Activated CD4-positive, alpha-beta memory T cell treated with anti-CD3 and anti-CD28 coated beads, Interleukin-2, amount 10 ng/mL, durations not matched to agents 7 days and 5 days (primary cell): ENCODE results near the gene KLF16. TPM values are rescaled to one million over a fixed set of nuclear protein-coding genes. Genes with fewer than 3 reads are reported as not detected.
A peak's percentile ranks its signal among the peaks of the same experiment; 100 is the strongest.

Experiments
- CTCF ChIA-PET: fragments of 350-600 bp; sonication (Branson Sonifier 250); formaldehyde crosslinking; loops from one replicate; lab custom pipeline; 2021; ENCODE audit warnings: antibody characterized with exemption, inconsistent platforms; lab: Charles Lee
- POLR2A ChIA-PET: fragments of 350-600 bp; sonication (Branson Sonifier 250); formaldehyde crosslinking; loops from one replicate; lab custom pipeline; 2021; ENCODE audit warnings: antibody characterized with exemption; lab: Charles Lee
- DNase-seq: peaks from one replicate; pipeline ENCODE4 v3.0.0-alpha.2; 2020
- H3K27ac Mint-ChIP-seq: one replicate; pipeline ENCODE4 v1.8.0; 2021; ENCODE audit warnings: mild to moderate bottlenecking, mixed read lengths
- H3K27me3 Mint-ChIP-seq: one replicate; pipeline ENCODE4 v1.8.0; 2021; ENCODE audit warnings: mixed read lengths
- H3K36me3 Mint-ChIP-seq: one replicate; pipeline ENCODE4 v1.8.0; 2021; ENCODE audit warnings: low read depth, mixed read lengths
- H3K4me1 Mint-ChIP-seq: one replicate; pipeline ENCODE4 v1.8.0; 2021; ENCODE audit warnings: mixed read lengths
- H3K4me3 Mint-ChIP-seq: one replicate; pipeline ENCODE4 v1.8.0; 2021; ENCODE audit warnings: mild to moderate bottlenecking, mixed read lengths
- H3K9me3 Mint-ChIP-seq: one replicate; pipeline ENCODE4 v1.8.0; 2021; ENCODE audit warnings: mixed read lengths
- total RNA-seq, 2 experiments: library from RNA; stranded (reverse); gene quantifications; one replicate each; pipeline ENCODE4 v1.2.3, GENCODE V29; 2021

Gene KLF16
- total RNA-seq, 2 experiments from 2014 or later = 24.6 to 25.7 TPM

GRCh38 chr19:1816530-1817298 lies 46.7 kb downstream of the KLF16 start:
- POLR2A ChIA-PET = no interaction called here
- H3K27me3 Mint-ChIP-seq = no peaks in the 10 kb centered on the region
- H3K4me1 Mint-ChIP-seq = peaks cover 16% of the 10 kb centered on the region
- CTCF ChIA-PET = no interaction called here
- no peak overlapping the region for H3K27ac Mint-ChIP-seq
- H3K4me3 Mint-ChIP-seq = no peak overlapping the region
- peaks cover 25% of the 10 kb centered on the region for H3K36me3 Mint-ChIP-seq
- no peak for DNase-seq
- no peaks in the 10 kb centered on the region for H3K9me3 Mint-ChIP-seq

- ChIA-PET CTCF (no interaction called here), POLR2A (no interaction called here)
- Mint-ChIP-seq H3K9me3 (no peaks in the 10 kb centered on the region), H3K4me3 (no peak overlapping the region), H3K36me3 (peaks cover 20% of the 10 kb centered on the region), H3K4me1 (peaks cover 23% of the 10 kb centered on the region), H3K27me3 (no peaks in the 10 kb centered on the region), H3K27ac (no peak overlapping the region)
- no peak for DNase-seq
Observed at GRCh38 chr19:1815605-1816529, 47.5 kb downstream of the KLF16 start.

GRCh38 chr19:1814833-1815604 lies 48.4 kb downstream of the KLF16 start:
- H3K9me3 Mint-ChIP-seq = no peaks in the 10 kb centered on the region
- H3K4me3 Mint-ChIP-seq = no peak overlapping the region
- DNase-seq = no peak
- peaks cover 16% of the 10 kb centered on the region for H3K36me3 Mint-ChIP-seq
- CTCF ChIA-PET = interaction anchor here (2.3 kb wide), 1 partner anchor 11 kb away, joined by 12 read pairs; no protein-coding TSS in a partner anchor
- no peak overlapping the region for H3K27ac Mint-ChIP-seq
- H3K4me1 Mint-ChIP-seq = peaks cover 27% of the 10 kb centered on the region
- H3K27me3 Mint-ChIP-seq = no peaks in the 10 kb centered on the region
- POLR2A ChIA-PET = interaction anchor here (1.1 kb wide), 1 partner anchor 11 kb away, joined by 4 read pairs; no protein-coding TSS in a partner anchor

GRCh38 chr19:1814391-1814790 lies 49.0 kb downstream of the KLF16 start:
- Mint-ChIP-seq H3K4me1 (peaks cover 27% of the 10 kb centered on the region), H3K9me3 (no peaks in the 10 kb centered on the region), H3K36me3 (peaks cover 16% of the 10 kb centered on the region), H3K4me3 (no peak overlapping the region), H3K27ac (no peak overlapping the region), H3K27me3 (no peaks in the 10 kb centered on the region)
- no peak for DNase-seq
- ChIA-PET CTCF (interaction anchor here (1.3 to 2.3 kb wide), 2 partner anchors 12 to 23 kb away, joined by 3 to 12 read pairs; no protein-coding TSS in a partner anchor), POLR2A (interaction anchor here (1.1 kb wide), 1 partner anchor 12 kb away, joined by 4 read pairs; no protein-coding TSS in a partner anchor)

- CTCF ChIA-PET = interaction anchor here (1.3 to 2.3 kb wide), 2 partner anchors 13 to 24 kb away, joined by 3 to 12 read pairs; no protein-coding TSS in a partner anchor
- no peak for DNase-seq
- Mint-ChIP-seq H3K9me3 (no peaks in the 10 kb centered on the region), H3K4me1 (peaks cover 27% of the 10 kb centered on the region), H3K36me3 (peaks cover 16% of the 10 kb centered on the region), H3K27ac (peak overlapping the region; percentile 97), H3K27me3 (no peaks in the 10 kb centered on the region), H3K4me3 (peak overlapping the region; percentile 92)
- POLR2A ChIA-PET = no interaction called here
Observed at GRCh38 chr19:1813192-1814182, 49.9 kb downstream of the KLF16 start.

- ChIA-PET POLR2A (no interaction called here), CTCF (interaction anchor here (1.0 to 2.3 kb wide), 4 partner anchors 14 to 140 kb away, joined by 3 to 12 read pairs (median 4); no protein-coding TSS in a partner anchor)
- Mint-ChIP-seq H3K27ac (peak overlapping the region; percentile 97), H3K4me3 (peak overlapping the region; percentile 92), H3K4me1 (peaks cover 27% of the 10 kb centered on the region), H3K27me3 (no peaks in the 10 kb centered on the region), H3K9me3 (no peaks in the 10 kb centered on the region), H3K36me3 (peaks cover 13% of the 10 kb centered on the region)
- peak; percentile 98 for DNase-seq
Observed at GRCh38 chr19:1812426-1813191, 50.8 kb downstream of the KLF16 start.

- POLR2A ChIA-PET = interaction anchor here (1.1 kb wide), 1 partner anchor 219 kb away, joined by 3 read pairs; the partner anchor contains the start of gene MBD3
- Mint-ChIP-seq H3K27ac (peak within 1 kb of the TSS; percentile 97), H3K9me3 (no peaks in the 10 kb centered on the region), H3K36me3 (peaks cover 9% of the 10 kb centered on the region), H3K4me1 (peaks cover 27% of the 10 kb centered on the region), H3K4me3 (peak within 1 kb of the TSS; percentile 92), H3K27me3 (no peaks in the 10 kb centered on the region)
- CTCF ChIA-PET = interaction anchor here (1.0 to 1.7 kb wide), 3 partner anchors 26 to 266 kb away, joined by 3 to 6 read pairs (median 3); no protein-coding TSS in a partner anchor
- peak; percentile 90 for DNase-seq
Observed at GRCh38 chr19:1811942-1812425, 51.4 kb downstream of the KLF16 start, which contains the start of gene ATP8B3. ATP8B3 (minus strand) TSS chr19:1812276; CDS start chr19:1811736, 540 bp downstream.

GRCh38 chr19:1811472-1811894 lies 51.9 kb downstream of the KLF16 start:
- Mint-ChIP-seq H3K4me3 (peak overlapping the region; percentile 92), H3K36me3 (peaks cover 4% of the 10 kb centered on the region), H3K27me3 (no peaks in the 10 kb centered on the region), H3K27ac (peak overlapping the region; percentile 73), H3K9me3 (no peaks in the 10 kb centered on the region), H3K4me1 (peaks cover 27% of the 10 kb centered on the region)
- ChIA-PET POLR2A (interaction anchor here (1.1 kb wide), 1 partner anchor 218 kb away, joined by 3 read pairs; the partner anchor contains the start of gene MBD3), CTCF (interaction anchor here (1.0 to 1.7 kb wide), 3 partner anchors 27 to 266 kb away, joined by 3 to 6 read pairs (median 3); no protein-coding TSS in a partner anchor)
- DNase-seq = peak; percentile 52

GRCh38 chr19:1810439-1811160 lies 52.8 kb downstream of the KLF16 start:
- DNase-seq = no peak
- Mint-ChIP-seq H3K4me3 (peak overlapping the region; percentile 92), H3K27ac (no peak overlapping the region), H3K9me3 (no peaks in the 10 kb centered on the region), H3K27me3 (no peaks in the 10 kb centered on the region), H3K36me3 (peaks cover 4% of the 10 kb centered on the region), H3K4me1 (peaks cover 27% of the 10 kb centered on the region)
- ChIA-PET CTCF (interaction anchor here (1.6 to 1.7 kb wide), 2 partner anchors 28 to 265 kb away, joined by 3 to 6 read pairs; no protein-coding TSS in a partner anchor), POLR2A (no interaction called here)

GRCh38 chr19:1809678-1810077 lies 53.7 kb downstream of the KLF16 start:
- H3K27me3 Mint-ChIP-seq = no peaks in the 10 kb centered on the region
- CTCF ChIA-PET = no interaction called here
- no peaks in the 10 kb centered on the region for H3K9me3 Mint-ChIP-seq
- H3K27ac Mint-ChIP-seq = no peak overlapping the region
- H3K36me3 Mint-ChIP-seq = no peaks in the 10 kb centered on the region
- POLR2A ChIA-PET = interaction anchor here (0.6 kb wide), 1 partner anchor 12 kb away, joined by 3 read pairs; no protein-coding TSS in a partner anchor
- peaks cover 27% of the 10 kb centered on the region for H3K4me1 Mint-ChIP-seq
- DNase-seq = no peak
- H3K4me3 Mint-ChIP-seq = no peak overlapping the region
